ENCODE measurements around the gene IRS1. TPM values are rescaled to one million over a fixed set of nuclear protein-coding genes. Genes with fewer than 3 reads are reported as not detected.

IRS1 gene
- total and polyA plus RNA-seq, 8 donors: 2.1 to 26.8 (median 11.9) TPM

GRCh38 chr2:226728996-226729395 is 70.6 kb downstream of the IRS1 start:
- no peak overlapping the region for H3K4me3 ChIP-seq
- H3K4me1 ChIP-seq: peaks cover 0 to 55% (median 23%) of the 10 kb centered on the region in 4 donors
- DNase-seq: peak; percentile 30 to 41
- H3K9me3 ChIP-seq: no peaks in the 10 kb centered on the region
- TF ChIP-seq CTCF (IDR thresholded peaks at IDR 0.05): no peak
- H3K27ac ChIP-seq: no peak overlapping the region
- H3K27me3 ChIP-seq: no peaks in the 10 kb centered on the region
- 28 to 74% (median 54%) methylated on average over 1 of the region's 1 CpG for WGBS, 5 donors
- no peaks in the 10 kb centered on the region for H3K36me3 ChIP-seq
- intact Hi-C loops (cut with DNase I; ENCODE audit: low total_unique reads): no loop called here

GRCh38 chr2:226727251-226727650 is 72.4 kb downstream of the IRS1 start:
- WGBS, 5 donors: 42 to 75% (median 66%) methylated on average over 1 of the region's 1 CpG

GRCh38 chr2:226726546-226726945 is 73.1 kb downstream of the IRS1 start:
- WGBS, 5 donors: 75 to 100% (median 91%) methylated on average over 2 of the region's 2 CpGs
- TF ChIP-seq POLR2A (IDR thresholded peaks at IDR 0.05) (no peak), POLR2AphosphoS5 (IDR thresholded peaks at IDR 0.05) (no peak), EP300 (IDR thresholded peaks at IDR 0.05) (no peak), CTCF (IDR thresholded peaks at IDR 0.05) (no peak)
- peak overlapping the region in 1 of 4 donors; percentile 0 for H3K4me3 ChIP-seq
- no peak for DNase-seq
- no peaks in the 10 kb centered on the region for H3K27me3 ChIP-seq
- H3K9me3 ChIP-seq: no peaks in the 10 kb centered on the region
- intact Hi-C loops (cut with DNase I; ENCODE audit: low total_unique reads): no loop called here
- peak overlapping the region in 3 of 5 donors; percentile 56 to 69 (median 68) for H3K27ac ChIP-seq
- H3K36me3 ChIP-seq: no peaks in the 10 kb centered on the region
- H3K4me1 ChIP-seq: peaks cover 0 to 42% (median 20%) of the 10 kb centered on the region in 4 donors

More at GRCh38 chr2:226727251-226727650, 72.4 kb downstream of the IRS1 start:
- H3K36me3 ChIP-seq: no peaks in the 10 kb centered on the region
- H3K27me3 ChIP-seq: no peaks in the 10 kb centered on the region
- H3K27ac ChIP-seq: no peak overlapping the region
- no peaks in the 10 kb centered on the region for H3K9me3 ChIP-seq
- no peak overlapping the region for H3K4me3 ChIP-seq
- intact Hi-C loops (cut with DNase I; ENCODE audit: low total_unique reads): no loop called here
- H3K4me1 ChIP-seq: peaks cover 0 to 42% (median 20%) of the 10 kb centered on the region in 4 donors
- no peak for DNase-seq
- no peak for TF ChIP-seq POLR2AphosphoS5 (IDR thresholded peaks at IDR 0.05)
- TF ChIP-seq POLR2A (IDR thresholded peaks at IDR 0.05): no peak
- no peak for TF ChIP-seq CTCF (IDR thresholded peaks at IDR 0.05)
- TF ChIP-seq EP300 (IDR thresholded peaks at IDR 0.05): no peak

GRCh38 chr2:226725126-226725860 is 74.3 kb downstream of the IRS1 start:
- Histone ChIP-seq H3K27ac (peak overlapping the region in 4 of 5 donors; percentile 31 to 69 (median 62)), H3K4me1 (peaks cover 0 to 42% (median 20%) of the 10 kb centered on the region in 4 donors), H3K9me3 (no peaks in the 10 kb centered on the region), H3K36me3 (no peaks in the 10 kb centered on the region), H3K27me3 (no peaks in the 10 kb centered on the region), H3K4me3 (peak overlapping the region in 2 of 4 donors; percentile 0 to 11)
- intact Hi-C loops (cut with DNase I; ENCODE audit: low total_unique reads): no loop called here
- peak in 1 of 3 donors; percentile 11 for TF ChIP-seq POLR2AphosphoS5 (IDR thresholded peaks at IDR 0.05)
- TF ChIP-seq EP300 (IDR thresholded peaks at IDR 0.05): no peak
- WGBS, 5 donors: 19 to 48% (median 30%) methylated on average over 10 of the region's 10 CpGs
- DNase-seq: peak in 1 of 2 donors; percentile 70

GRCh38 chr2:226721541-226721940 is 78.1 kb downstream of the IRS1 start:
- TF ChIP-seq EP300 (IDR thresholded peaks at IDR 0.05): no peak
- TF ChIP-seq POLR2AphosphoS5 (IDR thresholded peaks at IDR 0.05): no peak
- no peak for TF ChIP-seq CTCF (IDR thresholded peaks at IDR 0.05)
- TF ChIP-seq POLR2A (IDR thresholded peaks at IDR 0.05): no peak
- peak in 1 of 2 donors; percentile 20 for DNase-seq
- intact Hi-C loops (cut with DNase I; ENCODE audit: low total_unique reads): no loop called here

More at GRCh38 chr2:226721541-226721940, 78.1 kb downstream of the IRS1 start:
- peaks cover 0 to 27% (median 19%) of the 10 kb centered on the region in 4 donors for H3K4me1 ChIP-seq
- no peaks in the 10 kb centered on the region for H3K9me3 ChIP-seq
- no peaks in the 10 kb centered on the region for H3K36me3 ChIP-seq
- no peak overlapping the region for H3K4me3 ChIP-seq
- no peaks in the 10 kb centered on the region for H3K27me3 ChIP-seq
- 47 to 72% (median 66%) methylated on average over 5 of the region's 5 CpGs for WGBS, 5 donors
- H3K27ac ChIP-seq: no peak overlapping the region

Data from stomach (tissue), 9 donors.